ENCODE measurements around the gene ETFRF1.

The ETFRF1 gene

GRCh38 chr12:25213338-25213737, 18.3 kb downstream of the ETFRF1 start:
- no peak for DNase-seq (ENCODE audit: low read depth in 2 of 2)

- DNase-seq (ENCODE audit: low read depth in 2 of 2), result no peak
Observed at GRCh38 chr12:25236190-25236589, 41.2 kb downstream of the ETFRF1 start.

GRCh38 chr12:25236626-25237025, 41.6 kb downstream of the ETFRF1 start:
- no peak for DNase-seq (ENCODE audit: low read depth in 2 of 2)

GRCh38 chr12:25241167-25242020, 46.4 kb downstream of the ETFRF1 start:
- DNase-seq (ENCODE audit: low read depth in 2 of 2), result no peak

- DNase-seq (ENCODE audit: low read depth in 2 of 2), result no peak
Observed at GRCh38 chr12:25242981-25243679, 48.1 kb downstream of the ETFRF1 start.

GRCh38 chr12:25243680-25243990, 48.6 kb downstream of the ETFRF1 start:
- DNase-seq (ENCODE audit: low read depth in 2 of 2), result no peak

GRCh38 chr12:25245491-25245890, 50.5 kb downstream of the ETFRF1 start:
- no peak for DNase-seq (ENCODE audit: low read depth in 2 of 2)

GRCh38 chr12:25248137-25248536, 53.1 kb downstream of the ETFRF1 start:
- no peak for DNase-seq (ENCODE audit: low read depth in 2 of 2)

- no peak for DNase-seq (ENCODE audit: low read depth in 2 of 2)
Observed at GRCh38 chr12:25248732-25249131, 53.7 kb downstream of the ETFRF1 start.

GRCh38 chr12:25249931-25250738, 55.1 kb downstream of the ETFRF1 start:
- peak in 1 of 2 donors; percentile 11 for DNase-seq (ENCODE audit: low read depth in 2 of 2)

- peak; percentile 78 to 83 for DNase-seq (ENCODE audit: low read depth in 2 of 2)
Observed at GRCh38 chr12:25250744-25251730, 56.0 kb downstream of the ETFRF1 start, which contains the start of gene KRAS. KRAS (minus strand) TSS chr12:25250929.

- DNase-seq (ENCODE audit: low read depth in 2 of 2), result no peak
Observed at GRCh38 chr12:25251769-25252168, 56.7 kb downstream of the ETFRF1 start.

GRCh38 chr12:25252946-25253345, 57.9 kb downstream of the ETFRF1 start:
- no peak for DNase-seq (ENCODE audit: low read depth in 2 of 2)

GRCh38 chr12:25253371-25254068, 58.5 kb downstream of the ETFRF1 start:
- no peak for DNase-seq (ENCODE audit: low read depth in 2 of 2)

- no peak for DNase-seq (ENCODE audit: low read depth in 2 of 2)
Observed at GRCh38 chr12:25254271-25254880, 59.3 kb downstream of the ETFRF1 start.
